AG10803 (cell line): ENCODE results near the gene PTPRG.
A peak's percentile ranks its signal among the peaks of the same experiment; 100 is the strongest.

ENCODE experiments used
- DNase-seq: peaks from one replicate; pipeline ENCODE4 v3.0.0; 2010; ENCODE audit warnings: low read depth
- H3K4me3 ChIP-seq: 2 replicates; pipeline ENCODE4 v1.5.1; 2011; ENCODE audit warnings: mild to moderate bottlenecking, low read length, control low read depth
- CTCF ChIP-seq: conservative IDR thresholded peaks from 2 replicates; pipeline ENCODE4 v1.5.1; 2011; ENCODE audit warnings: mild to moderate bottlenecking, low read length, control low read depth, inconsistent platforms

Gene PTPRG

GRCh38 chr3:61946570-61947324 is 385.4 kb downstream of the PTPRG start:
- TF ChIP-seq CTCF: no peak
- H3K4me3 ChIP-seq: no peak overlapping the region
- DNase-seq: no peak

- no peak for TF ChIP-seq CTCF
- no peak overlapping the region for H3K4me3 ChIP-seq
- DNase-seq: no peak
These were observed 386.1 kb downstream of the PTPRG start for GRCh38 chr3:61947456-61947855.

GRCh38 chr3:61948699-61949305 is 387.4 kb downstream of the PTPRG start:
- DNase-seq: no peak
- TF ChIP-seq CTCF: no peak
- H3K4me3 ChIP-seq: no peak overlapping the region

GRCh38 chr3:61954097-61954540 is 392.7 kb downstream of the PTPRG start:
- TF ChIP-seq CTCF: no peak
- DNase-seq: peak; percentile 73
- no peak overlapping the region for H3K4me3 ChIP-seq

GRCh38 chr3:61955483-61955882 is 394.1 kb downstream of the PTPRG start:
- no peak overlapping the region for H3K4me3 ChIP-seq
- TF ChIP-seq CTCF: no peak
- no peak for DNase-seq

- H3K4me3 ChIP-seq: no peak overlapping the region
- TF ChIP-seq CTCF: no peak
- DNase-seq: peak; percentile 83
These were observed 394.9 kb downstream of the PTPRG start for GRCh38 chr3:61956236-61956635.

GRCh38 chr3:61957259-61957658 is 395.9 kb downstream of the PTPRG start:
- no peak for TF ChIP-seq CTCF
- no peak for DNase-seq
- no peak overlapping the region for H3K4me3 ChIP-seq
